ENCODE measurements around the gene URM1.

DNA sequence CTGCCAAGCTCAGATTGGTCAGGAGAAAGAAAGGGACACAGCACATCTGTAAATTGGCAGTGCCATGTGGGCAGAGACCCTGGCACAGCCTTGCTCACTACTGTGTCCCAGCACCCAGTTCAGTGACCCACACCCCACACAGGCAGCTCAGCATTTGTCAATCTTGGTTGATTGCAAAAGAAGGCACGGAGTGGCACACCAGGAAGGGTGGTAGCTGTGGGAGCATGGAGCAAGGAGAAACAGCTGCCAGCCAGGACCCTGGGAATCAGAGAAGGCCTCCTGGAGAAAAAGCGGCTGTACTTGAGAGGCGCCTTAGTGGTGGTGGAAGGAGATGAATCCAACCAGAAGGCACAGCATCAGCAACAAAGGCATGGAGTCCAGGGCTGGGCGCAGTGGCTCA, 27.3 kb upstream of the URM1 start:
- TF ChIP-seq, protein P1, sequence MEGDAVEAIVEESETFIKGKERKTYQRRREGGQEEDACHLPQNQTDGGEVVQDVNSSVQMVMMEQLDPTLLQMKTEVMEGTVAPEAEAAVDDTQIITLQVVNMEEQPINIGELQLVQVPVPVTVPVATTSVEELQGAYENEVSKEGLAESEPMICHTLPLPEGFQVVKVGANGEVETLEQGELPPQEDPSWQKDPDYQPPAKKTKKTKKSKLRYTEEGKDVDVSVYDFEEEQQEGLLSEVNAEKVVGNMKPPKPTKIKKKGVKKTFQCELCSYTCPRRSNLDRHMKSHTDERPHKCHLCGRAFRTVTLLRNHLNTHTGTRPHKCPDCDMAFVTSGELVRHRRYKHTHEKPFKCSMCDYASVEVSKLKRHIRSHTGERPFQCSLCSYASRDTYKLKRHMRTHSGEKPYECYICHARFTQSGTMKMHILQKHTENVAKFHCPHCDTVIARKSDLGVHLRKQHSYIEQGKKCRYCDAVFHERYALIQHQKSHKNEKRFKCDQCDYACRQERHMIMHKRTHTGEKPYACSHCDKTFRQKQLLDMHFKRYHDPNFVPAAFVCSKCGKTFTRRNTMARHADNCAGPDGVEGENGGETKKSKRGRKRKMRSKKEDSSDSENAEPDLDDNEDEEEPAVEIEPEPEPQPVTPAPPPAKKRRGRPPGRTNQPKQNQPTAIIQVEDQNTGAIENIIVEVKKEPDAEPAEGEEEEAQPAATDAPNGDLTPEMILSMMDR (conservative IDR thresholded peaks at IDR 0.05 in 1 of 2, IDR thresholded peaks at IDR 0.05 in 1 of 2; ENCODE audit: low read depth in 1 of 2, low read length in 2 of 2): no peak
- no peak for TF ChIP-seq EZH2 (IDR thresholded peaks at IDR 0.05; ENCODE audit: low read length, missing control alignments)

Data from fibroblast of lung (primary cell).